ENCODE data around the gene NADSYN1. TPM values are rescaled to one million over a fixed set of nuclear protein-coding genes. Genes with fewer than 3 reads are reported as not detected.

Gene NADSYN1
- total and polyA plus RNA-seq, 2 experiments from 2014 or later = 42.0 to 50.4 TPM

DNA sequence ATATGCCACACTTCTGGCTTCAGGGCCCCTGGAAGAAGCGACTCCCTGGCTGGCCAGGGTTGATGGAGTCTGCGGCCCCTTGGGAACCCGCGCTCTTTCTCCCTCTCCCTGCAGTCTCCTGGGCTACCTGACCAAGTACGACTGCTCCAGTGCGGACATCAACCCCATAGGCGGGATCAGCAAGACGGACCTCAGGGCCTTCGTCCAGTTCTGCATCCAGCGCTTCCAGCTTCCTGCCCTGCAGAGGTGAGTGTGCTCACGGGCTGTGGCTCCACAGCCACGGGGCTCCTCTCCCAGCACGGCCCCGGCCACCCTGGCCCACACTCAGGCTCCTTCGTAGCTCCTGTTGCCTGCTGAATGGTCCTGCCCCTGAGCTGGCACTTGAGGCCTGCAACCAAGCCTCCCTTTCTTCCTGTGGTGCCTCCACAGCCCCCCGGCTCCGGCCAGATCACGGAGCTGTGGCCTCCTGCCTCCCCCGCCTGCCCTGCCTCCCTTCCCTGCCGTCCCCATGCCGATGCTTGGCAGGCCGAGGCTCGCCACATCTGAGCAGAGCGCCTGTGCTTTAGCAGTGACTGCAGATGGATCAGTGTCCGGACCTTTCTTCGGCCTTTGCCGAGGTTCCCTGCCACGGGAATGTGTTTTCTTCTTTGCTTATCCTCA, 37.9 kb downstream of the NADSYN1 start:
- H3F3A ChIP-seq (ENCODE audit: insufficient read depth) = no peaks in the 10 kb centered on the region
- no peaks in the 10 kb centered on the region for H4K20me1 ChIP-seq (ENCODE audit: insufficient read depth)
- H3K27me3 ChIP-seq (replicated peaks; ENCODE audit: insufficient read depth) = no peaks in the 10 kb centered on the region
- in situ Hi-C loops (cut with MboI) = no loop called here
- peaks cover 2% of the 10 kb centered on the region; the same call in 1 of the 2 replicates for H3K36me3 ChIP-seq (ENCODE audit: low read depth)
- no peaks in the 10 kb centered on the region for H3K9me3 ChIP-seq (ENCODE audit: low read depth)
- no peak overlapping the region for H2AFZ ChIP-seq
- H3K27ac ChIP-seq = no peak overlapping the region
- DNase-seq = no peak
- 95 to 96% methylated on average over 27 of the region's 28 CpGs for WGBS, 2 experiments (ENCODE audit: low coverage in 1 of 2, low lambda C conversion rate in 2 of 2, missing lambda C conversion rate in 2 of 2)
- H3K9ac ChIP-seq = no peak overlapping the region
- no peaks in the 10 kb centered on the region for H3K4me1 ChIP-seq (ENCODE audit: insufficient read depth)
- H3K79me2 ChIP-seq (ENCODE audit: insufficient read depth) = no peaks in the 10 kb centered on the region
- TF ChIP-seq EZH2 (IDR thresholded peaks at IDR 0.05; ENCODE audit: insufficient read depth, poor library complexity, severe bottlenecking) = no peak
- TF ChIP-seq EZH2phosphoT487 (IDR thresholded peaks at IDR 0.05; ENCODE audit: insufficient read depth, low read depth) = no peak
- H3K9me2 ChIP-seq (ENCODE audit: insufficient read depth) = no peaks in the 10 kb centered on the region
- H3K4me3 ChIP-seq = no peak overlapping the region
- H3K4me2 ChIP-seq (ENCODE audit: unreplicated experiment) = no peak overlapping the region

DNA sequence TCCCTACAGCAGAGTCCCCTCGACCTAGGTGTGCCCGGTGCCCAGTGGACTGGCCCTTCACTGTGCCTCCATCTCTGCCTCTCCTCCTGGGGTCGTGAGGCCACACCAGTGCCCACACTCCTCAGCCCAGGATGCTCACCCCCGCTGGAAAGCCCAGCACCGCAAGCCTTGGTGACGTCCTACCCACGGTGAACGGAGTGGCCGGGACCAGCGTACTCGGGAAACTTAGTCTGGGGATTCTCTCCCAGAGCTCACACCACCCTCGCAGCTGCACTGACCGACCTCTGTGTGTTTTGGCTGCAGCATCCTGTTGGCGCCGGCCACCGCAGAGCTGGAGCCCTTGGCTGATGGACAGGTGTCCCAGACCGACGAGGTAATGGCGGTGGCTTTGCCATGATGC, 38.5 kb downstream of the NADSYN1 start:
- Histone ChIP-seq H3K4me3 (no peak overlapping the region), H3K36me3 (ENCODE audit: low read depth) (no peaks in the 10 kb centered on the region; the same call in 1 of the 2 replicates)

DNA sequence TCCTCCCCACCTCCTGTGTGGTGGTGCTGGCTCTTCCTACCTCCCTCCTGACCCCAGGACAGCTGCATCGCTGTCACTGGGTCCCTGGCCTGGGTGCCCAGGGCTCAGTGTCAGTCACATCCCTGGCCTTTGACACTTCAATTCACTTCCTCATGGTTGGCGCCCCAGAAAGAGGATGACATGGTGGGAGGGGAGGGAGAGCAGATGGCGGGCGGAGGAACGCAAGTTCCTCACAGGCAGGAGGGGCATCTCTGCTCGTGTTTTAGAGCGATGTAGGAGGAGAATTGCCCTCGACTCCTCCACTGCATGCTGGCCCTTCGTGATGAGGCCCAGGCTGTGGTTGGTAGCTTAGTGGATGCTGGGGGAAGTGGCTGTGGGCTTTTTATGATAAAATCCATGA, 38.9 kb downstream of the NADSYN1 start:
- TF ChIP-seq EZH2 (IDR thresholded peaks at IDR 0.05; ENCODE audit: insufficient read depth, poor library complexity, severe bottlenecking) = no peak
- no peak for TF ChIP-seq EZH2phosphoT487 (IDR thresholded peaks at IDR 0.05; ENCODE audit: insufficient read depth, low read depth)
- Histone ChIP-seq H3K4me1 (ENCODE audit: insufficient read depth) (no peaks in the 10 kb centered on the region), H3K9ac (no peak overlapping the region), H3K27ac (no peak overlapping the region), H3F3A (ENCODE audit: insufficient read depth) (no peaks in the 10 kb centered on the region), H3K36me3 (ENCODE audit: low read depth) (no peaks in the 10 kb centered on the region; the same call in 1 of the 2 replicates), H3K9me3 (ENCODE audit: low read depth) (no peaks in the 10 kb centered on the region), H2AFZ (no peak overlapping the region), H3K79me2 (ENCODE audit: insufficient read depth) (no peaks in the 10 kb centered on the region), H3K27me3 (replicated peaks; ENCODE audit: insufficient read depth) (no peaks in the 10 kb centered on the region), H4K20me1 (ENCODE audit: insufficient read depth) (no peaks in the 10 kb centered on the region), H3K4me2 (ENCODE audit: unreplicated experiment) (no peak overlapping the region), H3K9me2 (ENCODE audit: insufficient read depth) (no peaks in the 10 kb centered on the region), H3K4me3 (no peak overlapping the region)
- WGBS, 2 experiments (ENCODE audit: low coverage in 1 of 2, low lambda C conversion rate in 2 of 2, missing lambda C conversion rate in 2 of 2) = 90 to 91% methylated on average over 9 of the region's 9 CpGs
- no peak for DNase-seq
- in situ Hi-C loops (cut with MboI) = no loop called here

More for the DNA sequence above, 38.5 kb downstream of the NADSYN1 start:
- H3F3A ChIP-seq (ENCODE audit: insufficient read depth) = no peaks in the 10 kb centered on the region
- no peak for TF ChIP-seq EZH2phosphoT487 (IDR thresholded peaks at IDR 0.05; ENCODE audit: insufficient read depth, low read depth)
- TF ChIP-seq EZH2 (IDR thresholded peaks at IDR 0.05; ENCODE audit: insufficient read depth, poor library complexity, severe bottlenecking) = no peak
- H3K9ac ChIP-seq = no peak overlapping the region
- no peaks in the 10 kb centered on the region for H3K4me1 ChIP-seq (ENCODE audit: insufficient read depth)
- H3K27ac ChIP-seq = no peak overlapping the region
- H3K27me3 ChIP-seq (replicated peaks; ENCODE audit: insufficient read depth) = no peaks in the 10 kb centered on the region
- WGBS, 2 experiments (ENCODE audit: low coverage in 1 of 2, low lambda C conversion rate in 2 of 2, missing lambda C conversion rate in 2 of 2) = 94 to 95% methylated on average over 18 to 19 of the region's 19 CpGs
- no peaks in the 10 kb centered on the region for H3K79me2 ChIP-seq (ENCODE audit: insufficient read depth)
- H4K20me1 ChIP-seq (ENCODE audit: insufficient read depth) = no peaks in the 10 kb centered on the region
- no peak overlapping the region for H3K4me2 ChIP-seq (ENCODE audit: unreplicated experiment)
- no peaks in the 10 kb centered on the region for H3K9me3 ChIP-seq (ENCODE audit: low read depth)
- H3K9me2 ChIP-seq (ENCODE audit: insufficient read depth) = no peaks in the 10 kb centered on the region
- in situ Hi-C loops (cut with MboI) = no loop called here
- H2AFZ ChIP-seq = no peak overlapping the region
- no peak for DNase-seq

DNA sequence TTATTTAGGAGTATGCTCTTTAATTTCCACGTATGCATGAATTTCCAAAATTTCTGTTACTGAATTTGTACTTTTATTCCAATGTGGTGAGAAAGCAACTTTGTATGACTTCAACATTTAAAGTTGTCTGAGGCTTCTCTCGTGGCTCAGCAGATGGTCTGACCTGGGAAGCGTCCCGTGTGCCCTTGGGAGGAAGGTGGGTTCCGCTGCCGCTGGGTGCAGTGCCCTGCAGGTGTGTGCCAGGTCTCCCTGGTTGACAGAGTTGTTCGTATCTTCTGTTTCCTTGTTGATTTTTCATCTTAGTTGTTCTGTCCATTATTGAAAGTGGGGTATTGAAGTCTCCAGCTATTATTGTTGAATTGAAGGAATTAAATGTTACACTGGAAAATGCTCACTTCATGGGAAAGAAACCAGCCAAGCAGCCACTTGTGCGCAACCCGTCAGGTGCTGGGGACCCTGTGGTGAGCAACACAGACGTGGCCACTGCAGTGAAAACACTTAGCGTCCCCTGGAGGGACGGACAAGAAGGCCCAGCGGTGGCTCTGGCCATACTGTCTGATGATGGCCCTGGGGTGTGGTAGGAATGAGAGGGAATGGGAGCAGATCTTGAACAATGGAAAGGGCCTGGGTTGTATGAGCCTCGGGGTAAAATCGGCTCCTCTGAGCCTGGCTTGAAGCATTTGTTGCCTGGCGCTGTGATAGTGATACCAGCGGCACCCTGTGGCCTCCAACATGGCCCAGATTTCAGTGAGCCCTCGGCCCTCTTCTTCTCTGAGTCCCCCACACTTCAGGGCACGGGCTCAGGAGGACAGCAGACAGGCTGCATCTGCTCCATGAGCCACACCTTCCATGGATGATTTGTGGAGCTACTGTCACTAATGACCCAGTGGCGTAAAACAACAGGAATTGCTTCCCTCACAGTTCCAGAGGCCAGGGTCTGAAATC, 42.6 kb downstream of the NADSYN1 start:
- WGBS, 2 experiments (ENCODE audit: low coverage in 1 of 2, low lambda C conversion rate in 2 of 2, missing lambda C conversion rate in 2 of 2) = 93 to 95% methylated on average over 20 of the region's 20 CpGs
- Histone ChIP-seq H2AFZ (no peak overlapping the region), H3K4me2 (ENCODE audit: unreplicated experiment) (no peak overlapping the region), H3K79me2 (ENCODE audit: insufficient read depth) (no peaks in the 10 kb centered on the region), H3K9ac (no peak overlapping the region), H3K9me2 (ENCODE audit: insufficient read depth) (no peaks in the 10 kb centered on the region), H3F3A (ENCODE audit: insufficient read depth) (no peaks in the 10 kb centered on the region), H3K27ac (no peak overlapping the region), H3K9me3 (ENCODE audit: low read depth) (no peaks in the 10 kb centered on the region), H3K4me3 (no peak overlapping the region), H3K4me1 (ENCODE audit: insufficient read depth) (no peaks in the 10 kb centered on the region), H3K36me3 (ENCODE audit: low read depth) (peaks cover 18% of the 10 kb centered on the region), H3K27me3 (replicated peaks; ENCODE audit: insufficient read depth) (no peaks in the 10 kb centered on the region), H4K20me1 (ENCODE audit: insufficient read depth) (no peaks in the 10 kb centered on the region)
- TF ChIP-seq EZH2phosphoT487 (IDR thresholded peaks at IDR 0.05; ENCODE audit: insufficient read depth, low read depth) (no peak), EZH2 (IDR thresholded peaks at IDR 0.05; ENCODE audit: insufficient read depth, poor library complexity, severe bottlenecking) (no peak)
- DNase-seq = no peak
- in situ Hi-C loops (cut with MboI) = no loop called here
